DOHH2 (cell line): ENCODE measurements around the gene RPL9.
"Not testable (repeated sequence)": the region's sequence is repeated elsewhere in the genome, so short reads cannot be mapped to it uniquely, and the experiment has no call there.

Experiments
- CTCF ChIP-seq: fragments of 200-600 bp; sonication (generic); IDR thresholded peaks from one replicate; pipeline ENCODE4 v1.5.1; 2014; ENCODE audit warnings: antibody characterized with exemption, mild to moderate bottlenecking, low read depth, low read length; ENCODE audit not compliant: poor library complexity, severe bottlenecking
- EZH2phosphoT487 ChIP-seq: fragments of 200-600 bp; sonication (generic); IDR thresholded peaks from 2 replicates; pipeline ENCODE4 v1.6.1; 2017; ENCODE audit warnings: borderline replicate concordance, mild to moderate bottlenecking, antibody characterized with exemption, low read length, moderate library complexity, mixed read lengths

GRCh38 chr4:39425297-39425696 lies 33.4 kb downstream of the RPL9 start:
- not testable (repeated sequence) for TF ChIP-seq EZH2phosphoT487, CTCF
